ENCODE measurements around the gene COMMD1.

The COMMD1 gene

DNA sequence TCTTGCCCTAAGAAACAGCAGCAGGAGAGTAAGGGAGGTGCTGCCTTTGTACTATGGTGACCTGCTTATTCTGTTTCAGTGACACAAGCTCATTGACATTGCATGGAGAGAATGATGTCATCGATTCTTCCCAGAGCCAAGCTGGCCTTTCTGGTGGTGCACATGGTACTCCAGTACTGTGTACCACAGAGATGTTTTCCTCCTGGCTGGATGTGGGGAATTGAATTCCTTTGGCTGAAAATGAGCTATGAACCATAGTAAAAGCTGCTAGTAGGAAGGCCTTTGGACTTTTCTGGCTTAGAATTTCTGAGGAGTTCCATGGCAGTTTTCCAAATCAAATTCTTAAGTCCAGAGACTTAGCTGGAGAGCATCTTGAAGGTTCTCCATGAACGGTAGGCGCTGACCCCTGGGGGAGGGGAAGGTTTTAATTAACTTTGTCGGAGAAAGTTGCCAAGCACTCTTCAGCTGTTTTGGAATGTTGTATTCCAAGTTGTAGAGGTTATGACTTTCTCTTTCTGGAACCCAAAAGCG, 273.3 kb downstream of the COMMD1 start:
- DNase-seq (ENCODE audit: low read depth in 2 of 2): no peak

DNA sequence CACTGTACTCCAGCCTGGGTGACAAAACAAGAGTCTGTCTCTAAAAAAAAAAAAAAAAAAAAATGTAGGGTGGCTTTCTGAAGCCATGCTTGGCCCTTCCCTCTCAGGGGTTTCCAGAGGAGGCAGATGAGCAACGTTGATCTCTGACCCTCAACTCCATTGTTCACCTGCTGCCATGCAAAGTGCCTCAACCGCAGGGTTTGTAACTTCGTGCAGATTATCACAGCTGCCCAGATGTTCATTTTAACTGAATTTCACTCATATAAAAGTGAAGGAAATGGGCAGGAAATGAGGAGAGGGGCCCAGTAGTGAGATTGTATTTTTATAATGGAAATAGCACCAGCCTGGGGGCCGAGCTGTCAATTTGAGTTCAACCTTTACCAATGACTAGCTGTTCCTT, 275.5 kb downstream of the COMMD1 start:
- DNase-seq (ENCODE audit: low read depth in 2 of 2): no peak

DNA sequence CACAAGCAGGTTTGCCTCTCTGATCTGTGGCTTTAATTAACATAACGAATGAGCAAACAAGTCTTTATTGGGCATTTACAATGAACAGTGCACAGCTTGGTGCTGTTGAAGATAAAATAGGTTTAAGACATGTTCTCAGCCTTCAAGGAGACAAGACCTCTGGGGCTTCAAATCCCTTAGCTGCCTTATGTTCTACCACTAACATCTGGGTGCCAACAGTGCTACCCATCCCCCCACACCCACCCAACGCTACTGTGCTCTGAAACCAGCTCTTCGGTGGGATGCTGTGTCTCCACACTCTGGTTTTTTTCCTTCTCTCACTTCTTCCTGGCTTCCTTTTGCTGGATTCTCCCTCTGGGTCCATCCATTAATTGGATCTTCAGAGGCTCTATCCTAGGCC, 276.4 kb downstream of the COMMD1 start:
- DNase-seq (ENCODE audit: low read depth in 2 of 2): no peak

GRCh38 chr2:62184512-62185230, 279.2 kb downstream of the COMMD1 start:
- no peak for DNase-seq (ENCODE audit: low read depth in 2 of 2)
